K562 (cell line): ENCODE data around the gene UFSP1. TPM values are rescaled to one million over a fixed set of nuclear protein-coding genes. Genes with fewer than 3 reads are reported as not detected.

Experiments
- CBFB ChIP-seq: sonication (generic); formaldehyde crosslinking; IDR thresholded peaks from 2 replicates; pipeline ENCODE4 v1.4.0; 2020; ENCODE audit warnings: mild to moderate bottlenecking, missing genetic modification reagents
- CHD2 ChIP-seq: IDR thresholded peaks from 2 replicates; pipeline ENCODE4 v1.6.1; 2011; ENCODE audit warnings: low read depth, low read length
- CREM ChIP-seq: IDR thresholded peaks from 2 replicates; pipeline ENCODE4 v1.6.1; 2014; ENCODE audit warnings: antibody characterized with exemption, low read depth
- CTCF ChIP-seq, 3 experiments: IDR thresholded peaks in 2 of 3; conservative IDR thresholded peaks in 1 of 3; 2 replicates each; pipeline ENCODE4 v1.5.1; 2011 to 2012; ENCODE audit warnings: low read length in 3 of 3, mild to moderate bottlenecking in 3 of 3, control low read depth in 2 of 3, improper control_type of control experiment in 1 of 3, inconsistent platforms in 1 of 3, low read depth in 1 of 3, mixed read lengths in 1 of 3, moderate library complexity in 1 of 3; ENCODE audit not compliant: insufficient read depth in 2 of 3
- E2F8 ChIP-seq: fragments of 450-650 bp; IDR thresholded peaks from 2 replicates; pipeline ENCODE4 v1.7.1; 2018; ENCODE audit warnings: mild to moderate bottlenecking, low read depth; ENCODE audit not compliant: partially characterized antibody
- EP300 ChIP-seq: IDR thresholded peaks from 2 replicates; pipeline ENCODE4 v1.6.1; 2012; ENCODE audit warnings: low read length, improper control_type of control experiment
- GATAD2A ChIP-seq: fragments of 450-650 bp; IDR thresholded peaks from 2 replicates; pipeline ENCODE4 v1.6.1; 2017
- GTF2F1 ChIP-seq: IDR thresholded peaks from 2 replicates; pipeline ENCODE4 v1.6.1; 2011; ENCODE audit warnings: low read depth, low read length, improper control_type of control experiment
- L3MBTL2 ChIP-seq: fragments of 450-650 bp; IDR thresholded peaks from 2 replicates; pipeline ENCODE4 v1.6.1; 2016; ENCODE audit warnings: mild to moderate bottlenecking, moderate library complexity
- LEF1 ChIP-seq: fragments of 450-650 bp; IDR thresholded peaks from 2 replicates; pipeline ENCODE4 v1.6.1; 2016; ENCODE audit warnings: mild to moderate bottlenecking
- MCM7 ChIP-seq, 2 experiments: fragments of 450-650 bp; IDR thresholded peaks; 2 replicates each; pipeline ENCODE4 v1.6.1; 2016 to 2018
- NELFE ChIP-seq: IDR thresholded peaks from 2 replicates; pipeline ENCODE4 v1.6.1; 2011; ENCODE audit warnings: mild to moderate bottlenecking; ENCODE audit not compliant: insufficient read depth, insufficient read length
- NFIX ChIP-seq: fragments of 250-450 bp; sonication (Bioruptor Pico); IDR thresholded peaks from 2 replicates; pipeline ENCODE4 v1.4.0; 2020; ENCODE audit warnings: low read depth, mild to moderate bottlenecking, moderate library complexity
- PML ChIP-seq: IDR thresholded peaks from 2 replicates; pipeline ENCODE4 v1.6.1; 2012; ENCODE audit warnings: low read length, inconsistent platforms
- POLR2G ChIP-seq: fragments of 200-400 bp; formaldehyde crosslinking; IDR thresholded peaks from 2 replicates; pipeline ENCODE4 v1.6.1; 2017; ENCODE audit warnings: low read depth, mild to moderate bottlenecking, antibody characterized with exemption, low read length, moderate library complexity
- PURB ChIP-seq: sonication (generic); formaldehyde crosslinking; IDR thresholded peaks from 2 replicates; pipeline ENCODE4 v1.9.0; 2021; ENCODE audit warnings: low read depth, mild to moderate bottlenecking, missing genetic modification reagents
- RBM22 ChIP-seq: fragments of 200-400 bp; formaldehyde crosslinking; IDR thresholded peaks from 2 replicates; pipeline ENCODE4 v1.6.1; 2018; ENCODE audit warnings: low read length, low read depth; ENCODE audit not compliant: poor library complexity, severe bottlenecking
- SMAD3 ChIP-seq: fragments of 450-650 bp; formaldehyde crosslinking; conservative IDR thresholded peaks from 2 replicates; pipeline ENCODE4 v1.4.0; 2020; ENCODE audit warnings: mild to moderate bottlenecking
- SMC3 ChIP-seq: conservative IDR thresholded peaks from 2 replicates; pipeline ENCODE4 v1.6.1; 2011; ENCODE audit warnings: low read depth, low read length, improper control_type of control experiment; ENCODE audit not compliant: insufficient read depth
- STAG1 ChIP-seq: sonication (generic); formaldehyde crosslinking; IDR thresholded peaks from 2 replicates; pipeline ENCODE4 v1.5.0; 2020; ENCODE audit warnings: missing genetic modification reagents, borderline replicate concordance
- TAF15 ChIP-seq: fragments of 200-400 bp; formaldehyde crosslinking; IDR thresholded peaks from 2 replicates; pipeline ENCODE4 v1.6.1; 2017; ENCODE audit warnings: mild to moderate bottlenecking, low read depth, low read length, moderate library complexity
- ZFP36 ChIP-seq: fragments of 150-350 bp; IDR thresholded peaks from 2 replicates; pipeline ENCODE4 v1.6.1; 2018; ENCODE audit warnings: low read length, low read depth; ENCODE audit not compliant: partially characterized antibody
- ZKSCAN3 ChIP-seq: fragments of 250-450 bp; sonication (Bioruptor Pico); IDR thresholded peaks from 2 replicates; pipeline ENCODE4 v1.4.0; 2020
- ZNF668 ChIP-seq: fragments of 250-450 bp; sonication (Bioruptor Pico); IDR thresholded peaks from 2 replicates; pipeline ENCODE4 v1.8.0; 2022; ENCODE audit warnings: mild to moderate bottlenecking, inconsistent platforms
- ZNF79 ChIP-seq: fragments of 250-450 bp; sonication (Bioruptor Pico); IDR thresholded peaks from 2 replicates; pipeline ENCODE4 v1.4.0; 2020; ENCODE audit warnings: low read depth, mild to moderate bottlenecking, moderate library complexity
- polyA plus RNA-seq, 8 experiments: library from polyadenylated mRNA; depleted of rRNA in 4 of 8; stranded (reverse) in 5 of 8; unstranded in 3 of 8; fragments of >200 nt; fragmentation: Nextera tagmentation in 2 of 8; fragmentation: Illumina TruSeq in 1 of 8; extraction: Ambion mirVana in 2 of 8; extraction: Trizol in 1 of 8; gene quantifications; 2 replicates each; pipeline versions ENCODE4 v1.2.1 to v1.2.3, GENCODE V29; 2011 to 2014; ENCODE audit warnings: inconsistent platforms in 1 of 8, missing spikeins in 1 of 8
- total RNA-seq, 7 experiments: library from RNA; depleted of rRNA in 6 of 7; stranded (reverse); fragments of >200 nt in 6 of 7; fragmentation: Illumina TruSeq in 2 of 7; extraction: Trizol in 2 of 7; gene quantifications; 2 replicates each; pipeline versions ENCODE4 v1.2.1 to v1.2.3, GENCODE V29; 2011 to 2021; ENCODE audit warnings: low replicate concordance in 1 of 7
- TF ChIP-seq, protein P1 (sequence below), 2 experiments: fragments of 450-650 bp; IDR thresholded peaks; 2 replicates each; pipeline ENCODE4 v1.6.1; 2016

UFSP1 gene
- total and polyA plus RNA-seq, 9 of the 15 experiments (the other 6 are each of a cell fraction or from before 2014, with no cell fraction given), result 0.50 to 18.8 (median 2.1) TPM

DNA sequence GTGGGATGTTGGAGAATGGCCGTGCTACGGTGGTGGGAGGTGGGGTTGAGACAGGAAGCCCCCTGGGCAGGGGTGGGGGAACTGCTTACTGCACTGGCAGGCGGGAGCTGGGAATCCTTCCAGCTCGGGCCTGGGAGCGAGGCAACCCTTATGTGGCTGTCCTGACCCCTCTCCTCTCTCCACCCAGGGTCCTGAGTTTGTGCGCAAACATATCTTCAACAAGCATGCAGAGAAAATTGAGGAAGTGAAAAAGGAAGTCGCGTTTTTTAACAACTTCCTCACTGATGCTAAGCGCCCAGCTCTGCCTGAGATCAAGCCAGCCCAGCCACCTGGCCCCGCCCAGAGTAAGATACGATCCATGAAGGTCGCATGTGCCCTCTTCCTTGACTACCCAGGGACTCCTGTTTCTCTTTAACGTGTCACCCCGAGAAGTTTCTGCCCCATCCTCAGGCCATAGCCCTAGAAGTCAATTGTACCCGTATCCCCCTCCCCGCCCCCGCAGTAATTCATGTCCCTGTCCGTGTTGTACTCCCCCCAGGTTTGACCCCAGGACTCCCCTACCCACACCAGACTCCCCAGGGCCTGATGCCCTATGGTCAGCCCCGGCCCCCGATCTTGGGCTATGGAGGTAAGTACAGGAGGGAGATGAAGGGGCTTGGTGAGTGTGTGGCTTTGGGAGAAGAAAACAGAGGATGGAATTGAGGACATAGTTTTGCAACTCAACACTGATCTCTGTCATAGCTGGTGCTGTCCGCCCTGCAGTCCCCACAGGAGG lies 1.8 kb downstream of the UFSP1 start (continued):
- TF ChIP-seq ZFP36 (no peak), SMAD3 (CRISPR knock-in tag) (no peak), L3MBTL2 (peak; percentile 57), E2F8 (no peak), GTF2F1 (no peak), NELFE (no peak), EP300 (0 out of 2 replicates have a peak, but pooled peaks have one; percentile 22), PURB (CRISPR knock-in tag) (no peak), STAG1 (CRISPR knock-in tag) (no peak), GATAD2A (peak; percentile 34; the same call in 1 of the 2 replicates), ZNF79 (no peak), ZNF668 (no peak), RBM22 (no peak), POLR2G (no peak), MCM7 (IDR thresholded peaks at IDR 0.05) (no peak), CBFB (CRISPR knock-in tag) (no peak), PML (peak; percentile 28; the same call in 1 of the 2 replicates), CTCF (IDR thresholded peaks at IDR 0.05 in 2 of 3, conservative IDR thresholded peaks at IDR 0.05 in 1 of 3; ENCODE audit: insufficient read depth in 2 of 3, low read depth in 1 of 3, low read length in 3 of 3) (no peak), CREM (peak; percentile 79), LEF1 (no peak), ZKSCAN3 (CRISPR knock-in tag) (no peak), CHD2 (no peak), SMC3 (no peak), NFIX (CRISPR knock-in tag) (no peak), TAF15 (no peak)
- TF ChIP-seq, protein P1, sequence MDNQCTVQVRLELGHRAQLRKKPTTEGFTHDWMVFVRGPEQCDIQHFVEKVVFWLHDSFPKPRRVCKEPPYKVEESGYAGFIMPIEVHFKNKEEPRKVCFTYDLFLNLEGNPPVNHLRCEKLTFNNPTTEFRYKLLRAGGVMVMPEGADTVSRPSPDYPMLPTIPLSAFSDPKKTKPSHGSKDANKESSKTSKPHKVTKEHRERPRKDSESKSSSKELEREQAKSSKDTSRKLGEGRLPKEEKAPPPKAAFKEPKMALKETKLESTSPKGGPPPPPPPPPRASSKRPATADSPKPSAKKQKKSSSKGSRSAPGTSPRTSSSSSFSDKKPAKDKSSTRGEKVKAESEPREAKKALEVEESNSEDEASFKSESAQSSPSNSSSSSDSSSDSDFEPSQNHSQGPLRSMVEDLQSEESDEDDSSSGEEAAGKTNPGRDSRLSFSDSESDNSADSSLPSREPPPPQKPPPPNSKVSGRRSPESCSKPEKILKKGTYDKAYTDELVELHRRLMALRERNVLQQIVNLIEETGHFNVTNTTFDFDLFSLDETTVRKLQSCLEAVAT (IDR thresholded peaks at IDR 0.05), result no peak
